IPS DF 4.7 (cell line): ENCODE results near the gene SEC23IP.

Experiments used
- DNase-seq: peaks from one replicate; pipeline ENCODE4 v3.0.0-alpha.2; 2013; ENCODE audit warnings: low spot score; ENCODE audit errors: extremely low read depth

The SEC23IP gene

GRCh38 chr10:119933179-119933578, 40.6 kb downstream of the SEC23IP start:
- DNase-seq, result no peak

- no peak for DNase-seq
These were observed 48.0 kb downstream of the SEC23IP start for GRCh38 chr10:119940487-119940886.

DNA sequence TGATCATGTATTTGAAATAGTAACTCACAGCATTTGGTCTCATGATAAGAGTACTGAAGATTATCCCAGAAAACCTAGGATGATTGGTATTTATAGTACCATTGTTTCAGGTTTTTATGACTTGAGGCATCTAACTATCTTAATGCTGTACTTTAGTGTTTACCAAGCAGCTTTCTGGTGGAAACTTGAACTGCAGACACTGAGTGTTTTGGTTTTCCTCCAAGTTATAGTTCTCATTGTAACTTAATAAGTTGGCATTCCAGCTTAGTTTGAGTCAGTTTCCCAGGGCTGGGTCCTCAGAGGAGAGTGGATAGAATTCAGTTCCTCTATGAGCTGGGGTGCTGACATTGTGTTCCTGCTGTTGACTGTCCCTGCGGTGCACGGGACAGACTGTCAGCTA, 50.4 kb downstream of the SEC23IP start:
- no peak for DNase-seq

DNA sequence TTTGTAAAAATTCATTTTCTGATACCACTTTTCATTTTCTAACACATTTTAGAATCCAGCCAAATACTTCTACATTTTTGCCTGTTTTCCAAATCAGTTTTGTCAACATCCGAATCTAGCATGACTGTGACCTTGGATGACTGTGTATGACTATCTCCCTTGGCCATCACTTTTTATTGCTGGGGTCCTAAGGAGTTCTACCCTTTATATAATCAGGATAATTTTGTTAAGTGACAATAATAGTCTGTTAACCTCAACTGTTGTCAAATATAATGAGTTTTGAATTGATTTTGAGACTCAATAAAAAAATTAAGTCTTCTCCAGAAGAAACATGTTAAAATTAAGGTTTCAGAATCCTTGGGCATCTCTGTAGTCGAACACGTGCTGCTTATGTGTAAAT, 53.3 kb downstream of the SEC23IP start:
- DNase-seq, result no peak

DNA sequence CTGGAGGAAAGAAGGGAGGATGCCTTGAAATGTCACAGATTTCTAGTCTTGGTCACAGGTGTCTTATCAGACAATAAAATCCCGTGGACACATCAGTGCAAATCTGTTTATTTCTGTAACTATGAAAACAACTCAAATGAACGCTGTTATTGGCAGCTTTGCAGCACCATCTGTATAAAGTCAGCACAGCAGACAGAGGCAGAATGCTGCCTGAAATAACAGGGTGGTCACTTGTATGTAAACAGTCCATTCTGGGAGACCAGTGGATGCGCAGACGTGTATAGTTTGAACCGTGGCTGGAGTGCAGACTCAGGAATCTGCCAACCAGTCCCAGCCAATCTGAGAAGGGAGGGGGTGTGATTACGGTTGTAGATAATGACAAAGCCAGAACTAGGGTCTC, 54.8 kb downstream of the SEC23IP start:
- DNase-seq, result no peak

DNA sequence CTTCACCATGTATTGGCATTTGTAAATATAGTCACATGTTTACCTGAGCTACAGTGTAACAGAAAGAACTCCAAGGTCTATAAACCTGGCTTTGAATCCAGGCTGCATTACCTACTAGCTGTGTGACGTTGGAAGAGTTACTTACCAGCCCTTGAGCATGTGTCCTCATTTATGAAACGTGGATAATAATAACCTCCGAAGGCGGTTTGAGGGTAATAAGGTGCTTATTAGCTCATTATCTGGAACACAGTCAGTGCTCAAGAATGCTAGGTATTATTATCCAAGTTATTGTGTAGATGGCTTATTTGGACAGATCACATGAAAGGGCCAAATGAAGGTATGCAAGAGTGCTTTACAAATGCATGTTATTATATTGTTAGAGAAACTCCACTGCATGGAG, 64.9 kb downstream of the SEC23IP start:
- DNase-seq, result no peak

GRCh38 chr10:119962837-119963236, 70.3 kb downstream of the SEC23IP start:
- no peak for DNase-seq

DNA sequence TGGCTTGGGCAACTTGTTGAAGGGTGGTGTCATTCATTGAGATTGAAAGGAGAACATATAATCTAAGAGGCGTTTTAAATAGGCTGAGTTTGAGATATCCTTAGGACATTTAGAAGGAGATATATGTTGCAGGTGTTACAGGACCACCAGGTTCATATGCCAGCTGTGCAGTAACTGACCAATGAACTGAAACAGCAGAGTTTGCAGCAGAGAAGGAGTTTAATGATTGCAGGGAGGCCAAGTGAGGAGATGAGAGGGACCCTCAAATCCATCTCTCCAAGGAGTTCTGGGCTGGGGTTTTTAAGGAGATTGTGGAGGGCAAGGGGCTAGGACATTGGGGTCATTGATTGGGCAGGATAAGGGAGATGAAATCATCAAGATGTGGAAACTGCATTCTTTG, 74.5 kb downstream of the SEC23IP start:
- DNase-seq, result no peak

DNA sequence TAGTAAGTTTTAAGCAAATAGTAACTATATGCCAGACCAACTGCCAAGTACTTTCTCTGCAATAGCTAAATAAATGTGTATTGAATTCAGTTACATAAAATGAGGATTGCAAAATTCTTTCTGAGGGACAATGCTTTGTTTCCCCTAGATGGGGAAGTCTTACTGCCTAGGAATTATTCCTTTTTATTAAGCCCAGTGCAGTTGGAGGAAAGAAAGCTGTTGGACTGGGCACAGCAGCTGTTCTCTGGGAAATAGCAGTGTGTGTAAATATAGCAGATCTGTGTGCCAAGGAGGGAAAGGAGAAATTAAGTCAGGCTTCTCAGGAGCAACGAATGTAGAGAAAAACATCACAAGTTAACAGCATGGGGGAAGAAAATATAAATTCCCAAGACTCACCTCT, 77.1 kb downstream of the SEC23IP start:
- no peak for DNase-seq

GRCh38 chr10:119970107-119970506, 77.6 kb downstream of the SEC23IP start:
- DNase-seq, result no peak

DNA sequence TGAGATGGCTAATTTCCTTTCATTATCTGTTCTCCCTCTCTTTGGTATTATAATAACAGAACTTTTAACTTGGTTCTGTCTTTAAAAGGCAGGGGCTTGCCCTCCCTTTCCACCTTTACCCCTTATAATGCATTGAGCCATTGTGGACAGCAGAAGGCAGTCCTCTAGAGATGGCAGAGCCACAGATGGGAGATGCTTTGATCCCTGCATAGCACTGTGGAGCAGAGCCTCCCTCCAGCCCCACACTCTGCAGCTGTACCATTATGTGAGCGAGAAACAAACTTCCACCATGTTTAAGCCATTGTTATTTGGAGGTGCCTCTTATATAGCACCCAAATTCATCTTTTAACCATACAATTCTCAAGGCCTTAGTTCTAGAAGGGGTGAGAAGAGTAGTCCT, 78.4 kb downstream of the SEC23IP start:
- no peak for DNase-seq

DNA sequence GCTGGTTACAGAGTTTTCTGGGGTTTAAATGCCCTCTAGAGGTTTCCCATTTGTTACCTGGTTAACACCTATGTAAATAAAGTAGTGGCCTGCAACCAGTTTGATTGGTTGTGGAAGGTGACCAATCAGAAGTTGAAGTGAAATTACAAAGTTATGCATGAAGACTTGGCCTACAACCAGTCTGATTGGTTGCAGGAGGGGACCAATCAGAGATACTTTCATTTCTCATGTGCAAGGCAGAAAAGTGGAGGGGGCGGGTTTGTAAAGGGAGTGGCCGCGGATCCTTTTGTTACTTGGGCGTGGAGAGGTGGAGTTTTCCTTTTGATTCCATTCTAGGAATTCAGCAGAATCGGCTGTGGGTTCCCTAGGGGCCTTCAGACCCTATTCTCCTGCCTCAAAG, 80.8 kb downstream of the SEC23IP start:
- no peak for DNase-seq

DNA sequence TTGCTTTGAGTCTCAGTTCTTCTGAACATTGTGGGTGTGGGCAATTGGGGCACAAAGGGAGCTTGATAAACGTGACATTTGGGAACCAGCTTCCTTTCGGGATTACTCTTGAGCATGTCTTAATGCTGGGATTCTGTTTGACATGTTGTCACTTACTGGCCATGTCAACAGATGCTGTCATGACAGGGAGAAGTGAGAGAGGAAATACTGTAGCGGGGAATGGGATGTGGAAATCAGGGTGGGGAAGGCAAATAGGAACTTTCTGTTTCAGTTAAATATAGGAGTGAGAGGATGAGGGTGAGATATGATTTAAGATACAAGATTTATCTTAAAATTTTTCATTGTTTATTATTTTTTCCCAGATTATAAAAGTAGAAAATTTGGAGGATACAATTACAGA, 83.9 kb downstream of the SEC23IP start:
- DNase-seq, result no peak

- DNase-seq, result no peak
These were observed 88.6 kb downstream of the SEC23IP start for GRCh38 chr10:119980956-119981750.

GRCh38 chr10:119981826-119982225, 89.3 kb downstream of the SEC23IP start:
- no peak for DNase-seq

- no peak for DNase-seq
These were observed 95.8 kb downstream of the SEC23IP start for GRCh38 chr10:119988333-119988732.

DNA sequence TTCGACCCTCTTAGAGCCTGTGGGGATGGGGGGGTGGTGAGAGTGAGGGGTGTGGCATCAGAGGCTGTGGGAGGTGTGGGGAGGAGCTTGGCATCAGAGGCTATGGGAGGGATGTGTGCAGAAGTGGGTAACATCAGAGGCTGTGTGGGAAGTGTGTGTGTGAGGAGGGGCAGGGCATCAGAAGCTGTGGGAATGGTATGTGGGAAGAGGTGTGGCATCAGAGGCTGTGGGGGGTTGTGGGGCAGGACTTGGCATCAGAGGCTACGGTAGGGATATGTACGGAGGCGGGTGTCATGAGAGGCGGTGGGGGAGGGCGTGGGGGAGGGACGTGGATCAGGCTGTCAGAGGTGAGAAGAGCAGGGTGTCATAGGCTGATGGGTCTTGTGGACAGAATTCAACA, 97.4 kb downstream of the SEC23IP start:
- no peak for DNase-seq

DNA sequence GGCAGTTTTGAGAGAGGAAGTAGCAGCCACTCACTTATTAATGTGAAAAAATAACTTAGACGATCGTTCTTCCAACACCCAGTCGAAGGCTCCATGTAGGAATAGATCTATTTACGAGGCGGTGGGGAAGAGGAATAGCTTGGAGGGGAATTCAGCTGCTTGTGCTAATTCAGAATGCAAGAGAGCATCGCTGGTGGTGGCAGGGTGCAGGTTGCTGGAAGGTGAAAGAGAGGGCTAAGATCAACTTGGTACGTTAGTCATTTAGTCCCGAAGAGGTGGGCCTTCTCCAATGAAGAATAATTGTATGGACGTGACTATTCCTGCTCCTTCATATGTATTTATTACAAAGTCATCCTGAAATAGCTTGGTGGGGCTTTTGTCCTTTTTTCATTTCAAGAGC, 98.5 kb downstream of the SEC23IP start:
- no peak for DNase-seq

DNA sequence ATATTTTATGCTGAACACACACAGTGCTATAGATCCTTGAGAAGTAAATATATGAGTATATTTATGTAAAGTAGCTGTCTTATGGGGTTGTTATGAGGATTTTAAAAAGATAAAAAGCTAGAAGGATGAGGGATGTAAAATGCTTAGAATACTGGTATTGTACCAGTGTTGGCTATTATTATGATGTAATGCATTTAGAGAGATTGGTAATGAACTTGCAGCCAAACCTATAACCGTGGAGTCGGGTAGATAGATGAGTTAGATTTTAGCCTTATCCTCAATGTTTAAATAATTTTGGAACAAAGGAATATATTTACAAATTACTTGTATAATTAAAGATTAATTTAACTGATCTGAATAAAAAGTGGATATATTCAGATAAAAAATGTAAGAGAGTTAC, 99.3 kb downstream of the SEC23IP start:
- DNase-seq, result no peak
